K562 (cell line): Measurements from ENCODE around the gene BRCC3. TPM values are rescaled to one million over a fixed set of nuclear protein-coding genes. Genes with fewer than 3 reads are reported as not detected.
A peak's percentile ranks its signal among the peaks of the same experiment; 100 is the strongest.

Experiments used
- ATAC-seq: fragments of 200-7000 bp; cut with Tn5 transposase; 3 replicates; pipeline ENCODE4 v1.9.1; 2020; ENCODE audit warnings: moderate library complexity
- BruUV-seq: library from RNA; stranded (reverse); fragments of 400-500 nt; replicated peaks from 2 replicates; lab custom pipeline; 2021; lab: Mats Ljungman, UMichigan
- CTCF ChIA-PET: fragments of 300-600 bp; formaldehyde crosslinking; extraction: SDS; loops from one replicate; lab custom pipeline; 2021; ENCODE audit warnings: low intra/inter-chr PET ratio; lab: Yijun Ruan, JAX
- POLR2A ChIA-PET: fragments of 300-600, 350-650 bp; sonication (Branson Sonifier 250); formaldehyde crosslinking; extraction: SDS; loops from one replicate; lab custom pipeline; 2021; ENCODE audit warnings: antibody characterized with exemption, inconsistent platforms; lab: Yijun Ruan, JAX
- DNase-seq, 4 experiments: peaks; one replicate each; pipeline versions ENCODE4 v3.0.0 to v3.0.0-alpha.2; 2011 to 2018; ENCODE audit warnings: low spot score in 3 of 4, mixed read lengths in 3 of 4; ENCODE audit errors: extremely low read depth in 1 of 4
- FAIRE-seq: peaks from 2 replicates; lab custom pipeline; 2011; peaks lifted over from hg19 to GRCh38; lab: Jason Lieb, UNC
- H2AFZ ChIP-seq: 2 replicates; pipeline ENCODE4 v1.6.0; 2011; ENCODE audit warnings: low read depth, low read length, control low read depth, inconsistent platforms
- H3K27ac ChIP-seq: fragments of 200-600 bp; 3 replicates; pipeline ENCODE4 v1.8.0; 2011; ENCODE audit warnings: low read depth, mild to moderate bottlenecking, control low read depth, inconsistent platforms, low read length, moderate library complexity, mixed read lengths; ENCODE audit errors: extremely low read depth
- H3K27me3 ChIP-seq, 2 experiments: fragments of 300-600 bp in 1 of 2; 2 replicates in 1 of 2; 3 replicates in 1 of 2; pipeline versions ENCODE4 v1.6.0 to v1.8.0; 2011; ENCODE audit warnings: inconsistent platforms in 2 of 2, low read length in 2 of 2, mild to moderate bottlenecking in 1 of 2, mixed read lengths in 1 of 2, moderate library complexity in 1 of 2; ENCODE audit not compliant: control insufficient read depth in 2 of 2, insufficient read depth in 2 of 2
- H3K36me3 ChIP-seq: fragments of 300-600 bp; 3 replicates; pipeline ENCODE4 v1.8.0; 2011; ENCODE audit warnings: mild to moderate bottlenecking, low read length, inconsistent platforms; ENCODE audit not compliant: control insufficient read depth, insufficient read depth
- H3K4me1 ChIP-seq, 2 experiments: fragments of 200-600 bp in 1 of 2; replicated peaks in 1 of 2; 2 replicates in 1 of 2; 3 replicates in 1 of 2; pipeline versions ENCODE4 v1.5.1 to v1.8.0; 2011; ENCODE audit warnings: inconsistent platforms in 2 of 2, low read length in 2 of 2, mild to moderate bottlenecking in 1 of 2, mixed read lengths in 1 of 2, moderate library complexity in 1 of 2; ENCODE audit not compliant: control insufficient read depth in 2 of 2, insufficient read depth in 2 of 2
- H3K4me2 ChIP-seq: 2 replicates; pipeline ENCODE4 v1.6.1; 2011; ENCODE audit warnings: low read length, control low read depth, inconsistent platforms, mixed read lengths; ENCODE audit not compliant: insufficient read depth
- H3K4me3 ChIP-seq: fragments of 200-600 bp; sonication (generic), shearing (Covaris generic); 2 replicates; pipeline ENCODE4 v1.5.1; 2016; ENCODE audit warnings: control low read depth, inconsistent platforms
- H3K79me2 ChIP-seq: fragments of 200-600 bp; 3 replicates; pipeline ENCODE4 v1.8.0; 2011; ENCODE audit warnings: low read length, inconsistent platforms; ENCODE audit not compliant: control insufficient read depth, insufficient read depth
- H3K9ac ChIP-seq, 2 experiments: 2 replicates each; pipeline versions ENCODE4 v1.6.0 to v1.6.1; 2011; ENCODE audit warnings: low read depth in 2 of 2, low read length in 2 of 2, control low read depth in 1 of 2, inconsistent platforms in 1 of 2, mild to moderate bottlenecking in 1 of 2, mixed read lengths in 1 of 2; ENCODE audit not compliant: insufficient read depth in 1 of 2
- H3K9me1 ChIP-seq: one replicate; pipeline ENCODE4 v1.6.0; 2011; ENCODE audit warnings: inconsistent platforms, mild to moderate bottlenecking, low read length, moderate library complexity; ENCODE audit not compliant: control insufficient read depth, insufficient read depth
- H3K9me3 ChIP-seq: replicated peaks from 2 replicates; pipeline ENCODE4 v1.5.1; 2011; ENCODE audit warnings: low read depth, low read length, inconsistent platforms; ENCODE audit not compliant: control insufficient read depth, insufficient read depth
- H4K20me1 ChIP-seq: replicated peaks from 2 replicates; pipeline ENCODE4 v1.6.1; 2011; ENCODE audit warnings: low read length, inconsistent platforms, mixed read lengths; ENCODE audit not compliant: control insufficient read depth, insufficient read depth
- BACH1 ChIP-seq: fragments of 200-800 bp; sonication (Bioruptor generic); IDR thresholded peaks from 2 replicates; pipeline ENCODE4 v1.6.1; 2016; ENCODE audit warnings: missing genetic modification characterization, missing compliant biosample characterization
- CHD1 ChIP-seq: fragments of 200-600 bp; sonication (generic); IDR thresholded peaks from one replicate; pipeline ENCODE4 v1.6.1; 2012; ENCODE audit warnings: mild to moderate bottlenecking, moderate library complexity, low read length, inconsistent platforms
- GATA2 ChIP-seq: sonication (generic); formaldehyde crosslinking; IDR thresholded peaks from 2 replicates; pipeline ENCODE4 v1.4.0; 2020; ENCODE audit warnings: mild to moderate bottlenecking, missing genetic modification reagents
- MIER1 ChIP-seq: fragments of 450-650 bp; IDR thresholded peaks from 2 replicates; pipeline ENCODE4 v1.6.1; 2016; ENCODE audit warnings: antibody characterized with exemption, mild to moderate bottlenecking, low read depth
- SMAD4 ChIP-seq: fragments of 250-450 bp; sonication (Bioruptor Pico); conservative IDR thresholded peaks from 2 replicates; pipeline ENCODE4 v1.8.0; 2021; ENCODE audit warnings: inconsistent platforms, mild to moderate bottlenecking, moderate library complexity
- ZFPM2 ChIP-seq: fragments of 250-450 bp; sonication (Bioruptor Pico); IDR thresholded peaks from 2 replicates; pipeline ENCODE4 v1.5.1; 2022; ENCODE audit warnings: mild to moderate bottlenecking
- ZNF12 ChIP-seq: sonication (generic); formaldehyde crosslinking; IDR thresholded peaks from 2 replicates; pipeline ENCODE4 v1.4.0; 2020; ENCODE audit warnings: mild to moderate bottlenecking, missing genetic modification reagents
- ZNF124 ChIP-seq: sonication (generic); formaldehyde crosslinking; IDR thresholded peaks from 2 replicates; pipeline ENCODE4 v1.8.1; 2022; ENCODE audit warnings: missing genetic modification reagents
- WGBS: fragments of 100-300 bp; shearing (Covaris generic); methylation state at CpG from one replicate; pipeline ENCODE4 v1.1.6; 2016; ENCODE audit warnings: low coverage, mixed read lengths; ENCODE audit not compliant: insufficient coverage; ENCODE audit errors: missing lambda C conversion rate; 5-methylcytosine and 5-hydroxymethylcytosine counted together
- in situ Hi-C: fragments of 300-500 bp; cut with MboI; formaldehyde crosslinking; loops from 4 replicates; pipeline ENCODE4 v1.15.0; 2018; ENCODE audit warnings: inconsistent platforms, mixed read lengths
- intact Hi-C: fragments of 100-400 bp; cut with micrococcal nuclease; formaldehyde crosslinking; loops from 2 replicates; pipeline ENCODE4 v1.14.2; 2022
- polyA plus RNA-seq, 8 experiments: library from polyadenylated mRNA; depleted of rRNA in 4 of 8; stranded (reverse) in 5 of 8; unstranded in 3 of 8; fragments of >200 nt; fragmentation: Nextera tagmentation in 2 of 8; fragmentation: Illumina TruSeq in 1 of 8; extraction: Ambion mirVana in 2 of 8; extraction: Trizol in 1 of 8; gene quantifications; 2 replicates each; pipeline versions ENCODE4 v1.2.1 to v1.2.3, GENCODE V29; 2011 to 2014; ENCODE audit warnings: inconsistent platforms in 1 of 8, missing spikeins in 1 of 8
- total RNA-seq, 7 experiments: library from RNA; depleted of rRNA in 6 of 7; stranded (reverse); fragments of >200 nt in 6 of 7; fragmentation: Illumina TruSeq in 2 of 7; extraction: Trizol in 2 of 7; gene quantifications; 2 replicates each; pipeline versions ENCODE4 v1.2.1 to v1.2.3, GENCODE V29; 2011 to 2021; ENCODE audit warnings: low replicate concordance in 1 of 7
- TF ChIP-seq, protein P1 (sequence below): IDR thresholded peaks from 2 replicates; pipeline ENCODE4 v1.6.1; 2011; ENCODE audit warnings: borderline replicate concordance, low read depth, mild to moderate bottlenecking, moderate library complexity, low read length; ENCODE audit not compliant: insufficient read depth, poor library complexity, severe bottlenecking
- TF ChIP-seq, protein P2 (sequence below): fragments of 250-450 bp; sonication (Bioruptor Pico); IDR thresholded peaks from 2 replicates; pipeline ENCODE4 v1.4.0; 2020; ENCODE audit warnings: mild to moderate bottlenecking, moderate library complexity
- TF ChIP-seq, protein P3 (sequence below): fragments of 450-650 bp; IDR thresholded peaks from one replicate; pipeline ENCODE4 v1.6.1; 2018; ENCODE audit warnings: mild to moderate bottlenecking, moderate library complexity; ENCODE audit not compliant: partially characterized antibody
- TF ChIP-seq, protein P4 (sequence below): sonication (generic); formaldehyde crosslinking; IDR thresholded peaks from 2 replicates; pipeline ENCODE4 v1.8.0; 2023; ENCODE audit warnings: mild to moderate bottlenecking, missing genetic modification reagents

The BRCC3 gene
- total and polyA plus RNA-seq, 9 of the 15 experiments (the other 6 are each of a cell fraction or from before 2014, with no cell fraction given): 9.6 to 44.8 (median 26.7) TPM

DNA sequence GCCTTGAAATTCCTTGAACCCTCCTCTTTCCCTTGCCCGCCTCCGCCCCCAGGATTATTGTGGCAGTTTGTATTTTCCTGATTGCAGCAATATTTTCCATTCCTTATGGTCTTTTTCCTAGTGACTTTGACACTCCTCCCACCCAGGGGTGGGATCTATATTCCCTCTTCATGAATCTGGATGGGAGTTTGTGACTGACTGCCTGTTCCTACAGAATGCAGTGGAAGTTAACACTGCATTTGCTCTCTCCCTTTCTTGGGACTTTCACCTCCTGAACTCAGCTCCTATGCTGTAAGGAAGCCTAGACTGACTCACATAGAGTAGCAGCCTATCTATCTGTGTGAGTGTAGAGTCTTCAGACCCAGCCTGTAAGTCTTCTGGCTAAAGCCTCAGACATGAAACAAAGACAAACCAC, 42.4 kb upstream of the BRCC3 start:
- no TSS peak for BruUV-seq
- CTCF ChIA-PET: interaction anchor here (0.6 kb wide), 1 partner anchor 14 kb away, joined by 5 read pairs; no protein-coding TSS in a partner anchor
- intact Hi-C loops (no loop called here), in situ Hi-C loops (no loop called here)
- Histone ChIP-seq H3K9me3 (no peaks in the 10 kb centered on the region), H3K27ac (peak overlapping the region; percentile 95), H3K9ac (peak overlapping the region; percentile 1 to 97; a peak in 3 of 4 replicates), H3K9me1 (no peaks in the 10 kb centered on the region), H3K36me3 (peaks cover 6% of the 10 kb centered on the region; the same call in 2 of the 3 replicates), H3K4me1 (peaks cover 6 to 12% of the 10 kb centered on the region in 2 experiments), H2AFZ (no peak overlapping the region), H4K20me1 (no peaks in the 10 kb centered on the region), H3K27me3 (no peaks in the 10 kb centered on the region), H3K4me3 (peak overlapping the region; percentile 51), H3K4me2 (peak overlapping the region; percentile 82), H3K79me2 (peaks cover 65% of the 10 kb centered on the region)
- peak in 1 of 4 experiments; percentile 48 for DNase-seq
- TF ChIP-seq, protein P1, sequence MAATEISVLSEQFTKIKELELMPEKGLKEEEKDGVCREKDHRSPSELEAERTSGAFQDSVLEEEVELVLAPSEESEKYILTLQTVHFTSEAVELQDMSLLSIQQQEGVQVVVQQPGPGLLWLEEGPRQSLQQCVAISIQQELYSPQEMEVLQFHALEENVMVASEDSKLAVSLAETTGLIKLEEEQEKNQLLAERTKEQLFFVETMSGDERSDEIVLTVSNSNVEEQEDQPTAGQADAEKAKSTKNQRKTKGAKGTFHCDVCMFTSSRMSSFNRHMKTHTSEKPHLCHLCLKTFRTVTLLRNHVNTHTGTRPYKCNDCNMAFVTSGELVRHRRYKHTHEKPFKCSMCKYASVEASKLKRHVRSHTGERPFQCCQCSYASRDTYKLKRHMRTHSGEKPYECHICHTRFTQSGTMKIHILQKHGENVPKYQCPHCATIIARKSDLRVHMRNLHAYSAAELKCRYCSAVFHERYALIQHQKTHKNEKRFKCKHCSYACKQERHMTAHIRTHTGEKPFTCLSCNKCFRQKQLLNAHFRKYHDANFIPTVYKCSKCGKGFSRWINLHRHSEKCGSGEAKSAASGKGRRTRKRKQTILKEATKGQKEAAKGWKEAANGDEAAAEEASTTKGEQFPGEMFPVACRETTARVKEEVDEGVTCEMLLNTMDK: no peak
- TF ChIP-seq GATA2 (CRISPR knock-in tag) (no peak), BACH1 (tag) (no peak), CHD1 (no peak), ZNF124 (CRISPR knock-in tag) (no peak), MIER1 (no peak), SMAD4 (CRISPR knock-in tag) (no peak), ZFPM2 (CRISPR knock-in tag) (no peak), ZNF12 (CRISPR knock-in tag) (no peak)
- TF ChIP-seq, protein P2, sequence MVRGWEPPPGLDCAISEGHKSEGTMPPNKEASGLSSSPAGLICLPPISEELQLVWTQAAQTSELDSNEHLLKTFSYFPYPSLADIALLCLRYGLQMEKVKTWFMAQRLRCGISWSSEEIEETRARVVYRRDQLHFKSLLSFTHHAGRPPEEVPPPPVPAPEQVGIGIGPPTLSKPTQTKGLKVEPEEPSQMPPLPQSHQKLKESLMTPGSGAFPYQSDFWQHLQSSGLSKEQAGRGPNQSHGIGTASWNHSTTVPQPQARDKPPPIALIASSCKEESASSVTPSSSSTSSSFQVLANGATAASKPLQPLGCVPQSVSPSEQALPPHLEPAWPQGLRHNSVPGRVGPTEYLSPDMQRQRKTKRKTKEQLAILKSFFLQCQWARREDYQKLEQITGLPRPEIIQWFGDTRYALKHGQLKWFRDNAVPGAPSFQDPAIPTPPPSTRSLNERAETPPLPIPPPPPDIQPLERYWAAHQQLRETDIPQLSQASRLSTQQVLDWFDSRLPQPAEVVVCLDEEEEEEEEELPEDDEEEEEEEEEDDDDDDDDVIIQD (CRISPR knock-in tag): no peak
- TF ChIP-seq, protein P3, sequence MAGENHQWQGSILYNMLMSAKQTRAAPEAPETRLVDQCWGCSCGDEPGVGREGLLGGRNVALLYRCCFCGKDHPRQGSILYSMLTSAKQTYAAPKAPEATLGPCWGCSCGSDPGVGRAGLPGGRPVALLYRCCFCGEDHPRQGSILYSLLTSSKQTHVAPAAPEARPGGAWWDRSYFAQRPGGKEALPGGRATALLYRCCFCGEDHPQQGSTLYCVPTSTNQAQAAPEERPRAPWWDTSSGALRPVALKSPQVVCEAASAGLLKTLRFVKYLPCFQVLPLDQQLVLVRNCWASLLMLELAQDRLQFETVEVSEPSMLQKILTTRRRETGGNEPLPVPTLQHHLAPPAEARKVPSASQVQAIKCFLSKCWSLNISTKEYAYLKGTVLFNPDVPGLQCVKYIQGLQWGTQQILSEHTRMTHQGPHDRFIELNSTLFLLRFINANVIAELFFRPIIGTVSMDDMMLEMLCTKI: no peak
- TF ChIP-seq, protein P4, sequence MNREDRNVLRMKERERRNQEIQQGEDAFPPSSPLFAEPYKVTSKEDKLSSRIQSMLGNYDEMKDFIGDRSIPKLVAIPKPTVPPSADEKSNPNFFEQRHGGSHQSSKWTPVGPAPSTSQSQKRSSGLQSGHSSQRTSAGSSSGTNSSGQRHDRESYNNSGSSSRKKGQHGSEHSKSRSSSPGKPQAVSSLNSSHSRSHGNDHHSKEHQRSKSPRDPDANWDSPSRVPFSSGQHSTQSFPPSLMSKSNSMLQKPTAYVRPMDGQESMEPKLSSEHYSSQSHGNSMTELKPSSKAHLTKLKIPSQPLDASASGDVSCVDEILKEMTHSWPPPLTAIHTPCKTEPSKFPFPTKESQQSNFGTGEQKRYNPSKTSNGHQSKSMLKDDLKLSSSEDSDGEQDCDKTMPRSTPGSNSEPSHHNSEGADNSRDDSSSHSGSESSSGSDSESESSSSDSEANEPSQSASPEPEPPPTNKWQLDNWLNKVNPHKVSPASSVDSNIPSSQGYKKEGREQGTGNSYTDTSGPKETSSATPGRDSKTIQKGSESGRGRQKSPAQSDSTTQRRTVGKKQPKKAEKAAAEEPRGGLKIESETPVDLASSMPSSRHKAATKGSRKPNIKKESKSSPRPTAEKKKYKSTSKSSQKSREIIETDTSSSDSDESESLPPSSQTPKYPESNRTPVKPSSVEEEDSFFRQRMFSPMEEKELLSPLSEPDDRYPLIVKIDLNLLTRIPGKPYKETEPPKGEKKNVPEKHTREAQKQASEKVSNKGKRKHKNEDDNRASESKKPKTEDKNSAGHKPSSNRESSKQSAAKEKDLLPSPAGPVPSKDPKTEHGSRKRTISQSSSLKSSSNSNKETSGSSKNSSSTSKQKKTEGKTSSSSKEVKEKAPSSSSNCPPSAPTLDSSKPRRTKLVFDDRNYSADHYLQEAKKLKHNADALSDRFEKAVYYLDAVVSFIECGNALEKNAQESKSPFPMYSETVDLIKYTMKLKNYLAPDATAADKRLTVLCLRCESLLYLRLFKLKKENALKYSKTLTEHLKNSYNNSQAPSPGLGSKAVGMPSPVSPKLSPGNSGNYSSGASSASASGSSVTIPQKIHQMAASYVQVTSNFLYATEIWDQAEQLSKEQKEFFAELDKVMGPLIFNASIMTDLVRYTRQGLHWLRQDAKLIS: no peak
- WGBS: 54% methylated on average over 2 of the region's 2 CpGs
- ATAC-seq: peak; percentile 17
- POLR2A ChIA-PET: interaction anchor here (0.6 to 1.1 kb wide), 3 partner anchors 18 to 658 kb away, joined by 3 to 4 read pairs (median 3); no protein-coding TSS in a partner anchor
- peak; percentile 49 for FAIRE-seq
